GM10248 (cell line): ENCODE measurements around the gene WASF1.

Source experiments
- CTCF ChIA-PET: fragments of 300-600 bp; sonication (Branson Sonifier 250); formaldehyde crosslinking; extraction: SDS; loops from one replicate; lab custom pipeline; 2021; ENCODE audit warnings: antibody characterized with exemption; lab: Yijun Ruan, JAX
- POLR2A ChIA-PET: fragments of 350-650 bp; sonication (Branson Sonifier 250); formaldehyde crosslinking; extraction: SDS; loops from one replicate; lab custom pipeline; 2020; ENCODE audit warnings: antibody characterized with exemption; lab: Yijun Ruan, JAX
- DNase-seq: peaks from one replicate; pipeline ENCODE4 v3.0.0; 2012; ENCODE audit errors: extremely low spot score
- CTCF ChIP-seq: IDR thresholded peaks from 2 replicates; pipeline ENCODE4 v1.5.1; 2012; ENCODE audit warnings: mild to moderate bottlenecking, low read depth; ENCODE audit errors: extremely low read depth, missing control alignments, control extremely low read depth

The WASF1 gene

GRCh38 chr6:110116258-110116657, 63.2 kb downstream of the WASF1 start:
- ChIA-PET CTCF (interaction anchor here (1.1 to 3.0 kb wide), 2 partner anchors 12 kb away, joined by 3 to 8 read pairs; no protein-coding TSS in a partner anchor), POLR2A (no interaction called here)
- no peak for DNase-seq
- no peak for TF ChIP-seq CTCF

GRCh38 chr6:110114004-110114403, 65.5 kb downstream of the WASF1 start:
- no peak for DNase-seq
- no peak for TF ChIP-seq CTCF
- CTCF ChIA-PET = interaction anchor here (1.1 kb wide), 1 partner anchor 13 kb away, joined by 3 read pairs; no protein-coding TSS in a partner anchor
- POLR2A ChIA-PET = no interaction called here

GRCh38 chr6:110105296-110105695, 74.2 kb downstream of the WASF1 start:
- no peak for TF ChIP-seq CTCF
- ChIA-PET CTCF (no interaction called here), POLR2A (no interaction called here)
- DNase-seq = no peak

GRCh38 chr6:110103260-110103659, 76.2 kb downstream of the WASF1 start:
- no peak for DNase-seq
- POLR2A ChIA-PET = no interaction called here
- CTCF ChIA-PET = interaction anchor here (1.0 to 2.0 kb wide), 6 partner anchors 13 to 285 kb away, joined by 3 to 8 read pairs (median 4); no protein-coding TSS in a partner anchor
- TF ChIP-seq CTCF = no peak

GRCh38 chr6:110102411-110102810, 77.1 kb downstream of the WASF1 start:
- ChIA-PET CTCF (interaction anchor here (1.0 to 1.5 kb wide), 4 partner anchors 12 to 286 kb away, joined by 3 read pairs; no protein-coding TSS in a partner anchor), POLR2A (no interaction called here)
- no peak for TF ChIP-seq CTCF
- peak; percentile 5 for DNase-seq

GRCh38 chr6:110101885-110102284, 77.6 kb downstream of the WASF1 start:
- POLR2A ChIA-PET = no interaction called here
- DNase-seq = peak; percentile 25
- TF ChIP-seq CTCF = no peak
- CTCF ChIA-PET = interaction anchor here (1.1 to 1.5 kb wide), 2 partner anchors 13 to 62 kb away, joined by 3 to 4 read pairs; no protein-coding TSS in a partner anchor

- DNase-seq = no peak
- no peak for TF ChIP-seq CTCF
- ChIA-PET CTCF (interaction anchor here (1.5 kb wide), 1 partner anchor 59 kb away, joined by 4 read pairs; no protein-coding TSS in a partner anchor), POLR2A (no interaction called here)
Measured at GRCh38 chr6:110098511-110099116, 80.9 kb downstream of the WASF1 start.
